ENCODE measurements around the gene LRGUK. TPM values are rescaled to one million over a fixed set of nuclear protein-coding genes. Genes with fewer than 3 reads are reported as not detected.
A peak's percentile ranks its signal among the peaks of the same experiment; 100 is the strongest.

The LRGUK gene
- total RNA-seq, 1 donor from 2014 or later, result 0.11 TPM

DNA sequence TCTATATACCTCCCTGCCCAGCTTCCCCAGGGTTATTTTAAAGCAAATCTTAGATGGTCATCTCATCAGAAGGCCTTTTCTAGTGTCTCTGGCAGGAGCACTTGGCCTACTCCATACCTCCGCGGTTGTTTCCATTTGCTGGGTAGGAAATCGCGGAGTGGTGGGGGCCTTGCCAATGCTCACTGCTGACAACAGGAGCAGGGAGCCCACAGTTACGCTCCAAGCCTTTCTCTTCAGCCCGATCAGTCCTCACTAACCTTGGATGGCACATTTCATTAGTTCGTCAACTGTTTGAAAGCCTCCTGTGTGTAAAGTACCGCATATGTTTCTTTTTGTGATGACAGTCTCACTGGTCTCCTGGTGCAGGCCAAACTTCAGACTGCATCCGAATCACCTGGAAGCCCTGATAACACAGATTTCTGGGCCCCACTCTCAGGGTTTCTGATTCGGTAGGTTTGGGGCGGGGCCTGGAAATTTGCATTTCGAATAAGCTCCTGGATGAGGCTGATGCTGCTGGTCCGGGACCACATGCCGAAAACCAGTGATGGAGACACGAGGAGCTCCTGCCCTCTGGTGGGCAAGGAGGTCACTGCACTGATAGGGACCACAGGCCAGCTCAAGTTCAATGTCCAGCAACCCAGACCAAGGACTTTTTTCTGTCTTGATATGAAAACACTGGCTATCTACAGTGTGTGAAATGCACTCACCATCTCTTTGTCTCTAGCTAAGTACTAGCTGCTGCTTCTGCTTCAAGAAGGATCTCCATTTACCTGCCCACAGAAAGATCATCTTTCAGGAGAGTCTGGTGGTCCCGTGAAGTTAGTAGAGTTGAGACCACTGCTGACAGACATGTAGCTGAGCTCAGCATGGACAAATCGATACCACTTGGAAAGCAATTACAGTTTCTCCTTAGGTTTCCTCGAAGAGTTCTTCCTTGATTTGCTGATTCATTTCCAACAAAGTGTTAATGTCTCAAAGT lies 14.0 kb downstream of the LRGUK start:
- Mint-ChIP-seq H3K9me3 (no peaks in the 10 kb centered on the region), H3K36me3 (ENCODE audit: low read depth) (no peaks in the 10 kb centered on the region), H3K4me3 (ENCODE audit: low read depth) (no peak overlapping the region), H3K4me1 (ENCODE audit: low read depth) (no peaks in the 10 kb centered on the region), H3K27ac (no peak overlapping the region), H3K27me3 (ENCODE audit: low read depth) (peaks cover 8% of the 10 kb centered on the region)
- DNase-seq (ENCODE audit: low spot score), result peak; percentile 17
- intact Hi-C loops (cut with micrococcal nuclease), result no loop called here

DNA sequence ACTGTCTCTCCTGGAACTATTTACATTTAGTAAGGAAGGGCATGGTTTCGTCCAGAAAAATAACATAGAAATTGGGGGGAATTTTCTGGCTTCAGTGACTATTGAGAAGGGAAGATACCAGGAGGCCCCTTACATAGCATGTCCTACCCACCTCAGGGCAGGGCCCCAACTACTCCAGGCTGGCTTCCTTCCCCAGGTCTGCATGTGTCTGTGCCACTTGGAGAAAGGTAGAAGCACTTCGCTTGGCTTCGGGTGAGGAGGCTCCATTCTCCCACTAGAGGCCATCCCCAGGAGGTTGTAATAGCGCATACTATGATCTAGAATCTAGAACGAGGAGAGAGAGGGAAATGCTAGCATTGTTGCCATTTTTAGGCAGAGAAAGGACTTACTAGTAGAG lies 14.7 kb downstream of the LRGUK start:
- no peak overlapping the region for H3K4me3 Mint-ChIP-seq (ENCODE audit: low read depth)
- H3K27me3 Mint-ChIP-seq (ENCODE audit: low read depth), result peaks cover 8% of the 10 kb centered on the region
- no peaks in the 10 kb centered on the region for H3K4me1 Mint-ChIP-seq (ENCODE audit: low read depth)
- H3K36me3 Mint-ChIP-seq (ENCODE audit: low read depth), result no peaks in the 10 kb centered on the region
- DNase-seq (ENCODE audit: low spot score), result no peak
- no peaks in the 10 kb centered on the region for H3K9me3 Mint-ChIP-seq
- intact Hi-C loops (cut with micrococcal nuclease), result no loop called here
- no peak overlapping the region for H3K27ac Mint-ChIP-seq

DNA sequence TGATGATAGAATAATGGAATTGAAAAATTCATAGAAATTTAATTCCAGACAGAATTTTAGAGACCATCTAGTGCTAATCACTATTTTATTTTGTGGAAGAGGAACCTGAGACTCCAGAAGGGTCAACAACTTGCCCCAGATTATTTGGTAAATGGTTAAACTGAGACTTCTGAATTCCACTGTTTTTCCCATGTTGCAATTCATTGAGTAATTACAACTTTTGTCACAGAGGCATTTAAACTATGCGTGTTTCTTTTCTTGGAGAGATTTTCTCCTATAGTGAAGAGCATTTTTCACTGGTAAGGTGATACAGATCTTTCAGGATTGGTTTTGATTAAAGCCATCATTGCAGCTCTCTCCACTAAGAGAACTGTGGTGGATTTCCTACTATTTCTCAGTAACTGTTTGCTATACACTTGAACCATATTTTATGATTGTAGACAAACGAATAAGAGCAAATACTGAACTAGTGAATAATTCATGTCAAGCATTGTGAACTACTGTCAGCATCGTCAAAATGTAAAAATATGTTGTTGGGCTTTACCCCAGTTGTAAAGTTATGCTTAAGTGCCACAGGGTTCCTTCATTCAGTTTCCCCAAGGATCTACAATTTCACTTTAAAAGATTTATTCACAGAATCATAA lies 26.5 kb downstream of the LRGUK start:
- H3K4me1 Mint-ChIP-seq (ENCODE audit: low read depth), result peaks cover 7% of the 10 kb centered on the region
- no peak overlapping the region for H3K27ac Mint-ChIP-seq
- DNase-seq (ENCODE audit: low spot score), result no peak
- H3K9me3 Mint-ChIP-seq, result no peaks in the 10 kb centered on the region
- intact Hi-C loops (cut with micrococcal nuclease), result no loop called here
- no peaks in the 10 kb centered on the region for H3K36me3 Mint-ChIP-seq (ENCODE audit: low read depth)
- H3K4me3 Mint-ChIP-seq (ENCODE audit: low read depth), result no peak overlapping the region
- peaks cover 15% of the 10 kb centered on the region for H3K27me3 Mint-ChIP-seq (ENCODE audit: low read depth)

DNA sequence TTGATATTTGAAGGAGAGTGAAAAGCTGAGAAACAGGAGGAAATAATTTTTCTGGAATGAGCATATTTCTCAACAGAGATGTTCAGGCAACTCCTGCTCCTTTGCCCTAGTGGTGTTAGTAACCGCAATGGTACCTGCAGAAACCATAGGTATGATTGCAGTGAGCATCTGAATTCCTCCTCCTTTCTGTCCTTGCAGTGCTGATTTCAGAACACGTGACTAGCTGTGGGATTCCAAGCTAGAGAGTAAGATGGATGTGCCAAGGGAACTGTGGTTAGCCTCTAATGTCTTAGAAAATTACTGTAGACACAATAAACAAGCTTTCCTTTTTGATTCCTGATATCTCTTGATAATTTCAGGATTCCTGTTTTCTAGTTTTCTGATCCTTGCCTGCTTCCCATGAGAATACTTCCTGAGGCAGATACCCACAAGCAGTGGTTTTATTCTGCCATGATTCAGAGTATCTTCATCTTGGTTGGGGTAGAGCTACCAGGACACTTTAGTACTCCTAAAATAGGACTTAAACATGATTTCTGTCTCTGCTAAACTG lies 27.5 kb downstream of the LRGUK start:
- H3K9me3 Mint-ChIP-seq, result no peaks in the 10 kb centered on the region
- H3K27ac Mint-ChIP-seq, result no peak overlapping the region
- intact Hi-C loops (cut with micrococcal nuclease), result no loop called here
- peaks cover 7% of the 10 kb centered on the region for H3K4me1 Mint-ChIP-seq (ENCODE audit: low read depth)
- H3K4me3 Mint-ChIP-seq (ENCODE audit: low read depth), result no peak overlapping the region
- H3K27me3 Mint-ChIP-seq (ENCODE audit: low read depth), result peaks cover 16% of the 10 kb centered on the region
- H3K36me3 Mint-ChIP-seq (ENCODE audit: low read depth), result no peaks in the 10 kb centered on the region
- DNase-seq (ENCODE audit: low spot score), result no peak

DNA sequence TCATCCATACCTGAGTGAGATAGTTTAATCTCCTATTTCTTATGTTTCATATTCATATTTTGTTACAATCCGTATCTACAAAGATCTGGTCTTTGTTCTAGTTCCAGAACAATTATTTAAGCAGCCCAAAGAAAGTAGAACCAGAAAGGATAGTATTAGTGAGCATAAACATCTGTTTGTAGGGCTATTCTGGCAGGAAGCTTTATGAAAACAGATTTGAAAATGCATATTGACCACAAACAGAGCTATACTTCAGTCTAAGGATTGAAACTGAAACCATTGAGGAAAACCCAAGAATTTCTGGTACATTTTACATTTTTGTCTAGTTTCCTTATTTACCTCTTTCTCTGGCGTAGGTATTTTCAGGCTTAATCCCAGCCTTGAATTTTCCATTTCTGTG lies 28.1 kb downstream of the LRGUK start:
- DNase-seq (ENCODE audit: low spot score), result no peak
- Mint-ChIP-seq H3K9me3 (no peaks in the 10 kb centered on the region), H3K4me3 (ENCODE audit: low read depth) (no peak overlapping the region), H3K36me3 (ENCODE audit: low read depth) (no peaks in the 10 kb centered on the region), H3K4me1 (ENCODE audit: low read depth) (peaks cover 7% of the 10 kb centered on the region), H3K27me3 (ENCODE audit: low read depth) (peaks cover 19% of the 10 kb centered on the region), H3K27ac (no peak overlapping the region)
- intact Hi-C loops (cut with micrococcal nuclease), result no loop called here

DNA sequence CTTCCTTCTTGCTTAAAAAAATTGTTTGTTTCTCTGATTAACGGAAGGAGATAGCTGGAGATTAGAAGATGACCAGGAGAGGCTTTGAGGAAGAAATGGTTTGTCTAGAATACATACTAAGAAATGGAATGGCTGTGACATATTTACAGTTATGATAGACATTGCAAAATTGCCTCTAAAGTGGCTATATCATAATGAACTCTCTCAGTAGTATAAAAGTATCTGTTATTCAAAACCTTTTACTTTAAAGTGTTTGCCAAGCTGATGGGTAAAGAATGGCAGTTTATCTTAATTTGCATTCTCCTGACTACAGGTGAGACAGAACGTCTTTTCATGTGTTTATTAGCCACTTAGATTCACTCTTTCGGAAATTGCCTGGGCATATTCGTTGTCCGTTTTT lies 28.7 kb downstream of the LRGUK start:
- H3K36me3 Mint-ChIP-seq (ENCODE audit: low read depth), result no peaks in the 10 kb centered on the region
- peaks cover 7% of the 10 kb centered on the region for H3K4me1 Mint-ChIP-seq (ENCODE audit: low read depth)
- H3K27me3 Mint-ChIP-seq (ENCODE audit: low read depth), result peaks cover 18% of the 10 kb centered on the region
- H3K9me3 Mint-ChIP-seq, result no peaks in the 10 kb centered on the region
- intact Hi-C loops (cut with micrococcal nuclease), result no loop called here
- no peak for DNase-seq (ENCODE audit: low spot score)
- no peak overlapping the region for H3K27ac Mint-ChIP-seq
- no peak overlapping the region for H3K4me3 Mint-ChIP-seq (ENCODE audit: low read depth)

DNA sequence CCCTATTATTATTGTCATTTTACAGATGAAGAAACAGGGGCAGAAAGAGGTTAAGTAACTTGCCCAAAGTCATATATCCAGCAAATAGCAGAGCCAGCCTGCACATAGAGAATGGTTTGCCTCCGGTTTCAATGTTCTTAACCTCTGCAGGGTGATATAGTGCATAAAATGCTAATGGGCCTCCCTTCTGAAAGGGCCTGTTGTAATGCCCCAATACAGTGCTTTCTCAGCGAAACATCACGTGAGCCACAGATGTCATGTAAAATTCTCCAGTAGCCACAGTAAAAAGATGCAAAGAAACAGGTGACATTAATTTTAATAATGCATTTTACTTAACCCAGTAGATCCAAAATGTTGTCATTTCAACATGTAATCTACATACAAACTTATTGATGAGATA lies 38.1 kb downstream of the LRGUK start:
- Mint-ChIP-seq H3K9me3 (no peaks in the 10 kb centered on the region), H3K27ac (no peak overlapping the region), H3K4me3 (ENCODE audit: low read depth) (no peak overlapping the region), H3K27me3 (ENCODE audit: low read depth) (peaks cover 15% of the 10 kb centered on the region), H3K4me1 (ENCODE audit: low read depth) (no peaks in the 10 kb centered on the region), H3K36me3 (ENCODE audit: low read depth) (no peaks in the 10 kb centered on the region)
- no peak for DNase-seq (ENCODE audit: low spot score)
- intact Hi-C loops (cut with micrococcal nuclease), result no loop called here

DNA sequence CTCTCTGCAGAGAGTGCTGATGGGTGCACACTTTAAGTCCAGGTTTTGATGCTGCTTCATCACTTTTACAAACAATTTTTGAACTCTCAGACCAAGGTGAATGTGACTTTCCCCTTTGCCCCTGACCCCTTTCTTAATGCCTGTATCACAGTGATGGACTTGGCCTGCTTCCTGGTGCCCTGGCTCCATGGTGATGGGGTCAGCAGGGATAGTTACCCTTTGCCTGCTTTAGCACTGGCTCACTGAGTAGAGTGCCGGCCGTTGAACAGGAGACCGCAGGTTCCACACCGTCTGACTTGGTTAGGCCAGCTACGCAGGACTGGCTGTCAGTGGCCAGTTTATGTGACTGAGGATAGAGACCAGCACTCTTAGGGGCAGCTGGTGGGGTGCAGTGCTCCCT lies 40.1 kb downstream of the LRGUK start:
- intact Hi-C loops (cut with micrococcal nuclease), result no loop called here
- Mint-ChIP-seq H3K27ac (no peak overlapping the region), H3K36me3 (ENCODE audit: low read depth) (no peaks in the 10 kb centered on the region), H3K4me3 (ENCODE audit: low read depth) (no peak overlapping the region), H3K9me3 (no peaks in the 10 kb centered on the region), H3K4me1 (ENCODE audit: low read depth) (no peaks in the 10 kb centered on the region), H3K27me3 (ENCODE audit: low read depth) (peaks cover 17% of the 10 kb centered on the region)
- DNase-seq (ENCODE audit: low spot score), result no peak

DNA sequence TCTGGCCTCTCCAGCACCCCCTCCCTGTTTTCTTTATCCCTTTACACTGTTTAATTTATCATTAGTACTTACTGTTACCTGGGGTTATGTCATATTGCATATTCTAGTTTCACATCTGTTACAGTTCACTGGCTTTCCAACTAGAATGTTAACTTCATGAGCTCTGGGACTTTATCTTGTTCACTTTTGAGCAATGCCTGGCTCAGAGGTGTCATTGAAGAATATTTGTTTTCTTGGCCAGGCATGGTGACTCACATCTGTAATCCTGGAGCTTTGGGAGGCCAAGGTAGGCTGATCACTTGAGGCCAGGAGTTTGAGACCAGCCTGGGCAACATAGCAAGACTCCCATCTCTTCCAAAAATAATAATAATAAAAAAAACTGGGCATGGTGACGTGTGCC lies 40.7 kb downstream of the LRGUK start:
- Mint-ChIP-seq H3K36me3 (ENCODE audit: low read depth) (no peaks in the 10 kb centered on the region), H3K9me3 (no peaks in the 10 kb centered on the region), H3K4me3 (ENCODE audit: low read depth) (no peak overlapping the region), H3K27ac (no peak overlapping the region), H3K4me1 (ENCODE audit: low read depth) (no peaks in the 10 kb centered on the region), H3K27me3 (ENCODE audit: low read depth) (peaks cover 17% of the 10 kb centered on the region)
- intact Hi-C loops (cut with micrococcal nuclease), result no loop called here
- no peak for DNase-seq (ENCODE audit: low spot score)

DNA sequence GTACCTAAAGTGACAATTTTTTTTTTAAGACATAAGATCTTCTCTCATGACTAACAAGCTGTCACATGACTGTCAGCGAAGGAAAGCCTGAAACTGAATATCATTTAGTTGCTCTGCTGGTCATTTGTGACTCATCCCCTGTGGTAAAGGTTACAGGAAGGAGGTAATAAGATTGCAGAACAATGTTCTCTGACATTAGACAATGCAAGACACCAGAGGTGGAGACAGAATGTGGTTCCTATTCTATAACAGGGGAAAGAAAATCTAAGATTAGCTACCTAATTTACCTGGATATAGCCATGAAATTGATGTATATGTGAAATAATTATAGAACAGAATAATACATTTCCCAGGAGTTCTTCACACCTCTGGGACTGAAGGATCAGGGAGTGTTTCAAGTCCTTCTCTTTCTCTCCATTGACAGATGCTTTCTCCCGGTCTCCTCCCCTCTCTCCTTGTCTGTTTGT lies 47.7 kb downstream of the LRGUK start:
- no peaks in the 10 kb centered on the region for H3K9me3 Mint-ChIP-seq
- no peak for DNase-seq (ENCODE audit: low spot score)
- intact Hi-C loops (cut with micrococcal nuclease), result no loop called here
- no peak overlapping the region for H3K27ac Mint-ChIP-seq
- H3K27me3 Mint-ChIP-seq (ENCODE audit: low read depth), result peaks cover 3% of the 10 kb centered on the region
- no peaks in the 10 kb centered on the region for H3K36me3 Mint-ChIP-seq (ENCODE audit: low read depth)
- H3K4me3 Mint-ChIP-seq (ENCODE audit: low read depth), result no peak overlapping the region
- H3K4me1 Mint-ChIP-seq (ENCODE audit: low read depth), result peaks cover 10% of the 10 kb centered on the region

DNA sequence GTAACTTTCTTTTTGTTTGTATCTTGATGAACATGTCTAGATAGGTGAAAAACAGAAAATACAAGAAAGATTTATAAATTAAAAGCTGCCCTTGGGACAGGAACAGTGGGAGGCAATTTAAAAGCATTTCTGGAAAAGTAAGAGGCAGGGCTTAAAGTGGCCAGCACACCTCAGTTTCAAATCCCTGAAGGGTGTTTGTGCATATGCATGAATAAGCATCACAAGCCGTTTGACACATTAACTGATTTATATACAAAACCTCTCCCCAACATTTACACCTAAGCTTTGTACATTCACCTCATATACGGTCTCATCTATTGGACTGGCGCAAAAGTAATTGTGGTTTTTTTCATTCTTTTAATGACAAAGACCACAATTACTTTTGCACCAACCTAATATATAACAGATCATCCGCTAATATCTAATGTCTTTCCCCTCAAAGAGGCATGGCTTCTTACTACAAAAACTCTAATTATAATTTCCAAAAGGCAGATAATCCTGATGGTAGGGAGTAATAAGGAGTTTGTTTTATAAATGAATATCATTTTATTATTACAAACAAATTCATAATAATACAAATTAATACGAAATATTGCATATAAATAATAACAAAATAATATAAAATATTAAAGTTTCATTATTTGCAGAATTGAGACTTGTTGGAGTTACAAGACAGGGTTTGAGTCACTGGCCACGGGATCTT lies 48.3 kb downstream of the LRGUK start:
- Mint-ChIP-seq H3K27ac (no peak overlapping the region), H3K4me3 (ENCODE audit: low read depth) (no peak overlapping the region), H3K36me3 (ENCODE audit: low read depth) (no peaks in the 10 kb centered on the region), H3K9me3 (no peaks in the 10 kb centered on the region), H3K27me3 (ENCODE audit: low read depth) (peaks cover 3% of the 10 kb centered on the region), H3K4me1 (ENCODE audit: low read depth) (peaks cover 10% of the 10 kb centered on the region)
- intact Hi-C loops (cut with micrococcal nuclease), result no loop called here
- DNase-seq (ENCODE audit: low spot score), result no peak

DNA sequence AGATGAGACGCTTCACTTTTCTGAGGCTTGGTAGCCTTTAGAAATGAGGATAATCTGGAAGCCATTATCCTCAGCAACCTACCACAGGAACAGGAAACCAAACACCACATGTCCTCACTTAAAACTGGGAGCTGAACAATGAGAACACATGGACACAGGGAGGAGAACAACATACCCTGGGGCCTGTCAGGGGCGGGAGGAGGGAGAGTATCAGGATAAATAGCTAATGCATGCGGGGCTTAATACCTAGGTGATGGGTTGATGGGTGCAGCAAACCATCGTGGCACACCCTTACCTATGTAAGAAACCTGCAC lies 48.9 kb downstream of the LRGUK start:
- DNase-seq (ENCODE audit: low spot score), result no peak
- intact Hi-C loops (cut with micrococcal nuclease), result no loop called here
- peaks cover 2% of the 10 kb centered on the region for H3K27me3 Mint-ChIP-seq (ENCODE audit: low read depth)
- H3K9me3 Mint-ChIP-seq, result no peaks in the 10 kb centered on the region
- no peak overlapping the region for H3K4me3 Mint-ChIP-seq (ENCODE audit: low read depth)
- H3K36me3 Mint-ChIP-seq (ENCODE audit: low read depth), result no peaks in the 10 kb centered on the region
- peaks cover 10% of the 10 kb centered on the region for H3K4me1 Mint-ChIP-seq (ENCODE audit: low read depth)
- no peak overlapping the region for H3K27ac Mint-ChIP-seq
